Right lobe of liver (tissue), 6 donors: ENCODE data around the gene F13B. TPM values are rescaled to one million over a fixed set of nuclear protein-coding genes. Genes with fewer than 3 reads are reported as not detected.
"Not testable (repeated sequence)": the region's sequence is repeated elsewhere in the genome, so short reads cannot be mapped to it uniquely, and the experiment has no call there.

Experiments used
- ATAC-seq, 4 donors: fragments of 200-7000 bp; cut with Tn5 transposase; one replicate each; pipeline ENCODE4 v1.9.1; 2020; ENCODE audit warnings: mild to moderate bottlenecking in 4 of 4, moderate library complexity in 4 of 4
- DNase-seq, 3 donors: peaks; one replicate each; pipeline ENCODE4 v3.0.0-alpha.2; 2020
- H3K27ac ChIP-seq, 3 donors: fragments of 200-600 bp; one replicate each; pipeline ENCODE4 v1.8.0; 2022
- H3K27me3 ChIP-seq, 2 donors: fragments of 200-600 bp; one replicate each; pipeline ENCODE4 v1.8.0; 2022
- H3K36me3 ChIP-seq, 4 donors: fragments of 200-600 bp; sonication (generic) in 1 of 4; one replicate each; pipeline versions ENCODE4 v1.5.1 to v1.8.0; 2017 to 2022; ENCODE audit warnings: control low read depth in 1 of 4
- H3K4me1 ChIP-seq, 4 donors: fragments of 200-600 bp; sonication (generic) in 1 of 4; one replicate each; pipeline versions ENCODE4 v1.5.1 to v1.8.0; 2017 to 2022; ENCODE audit warnings: control low read depth in 1 of 4
- H3K4me3 ChIP-seq, 3 donors: fragments of 200-600 bp; one replicate each; pipeline ENCODE4 v1.8.0; 2022
- H3K9me3 ChIP-seq, 4 donors: fragments of 200-600 bp; sonication (generic) in 1 of 4; one replicate each; pipeline versions ENCODE4 v1.5.1 to v1.8.0; 2017 to 2022; ENCODE audit warnings: control low read depth in 1 of 4
- CTCF ChIP-seq, 4 donors: fragments of 200-600 bp in 3 of 4; fragments of 450-650 bp in 1 of 4; IDR thresholded peaks; one replicate each; pipeline versions ENCODE4 v1.5.1 to v1.8.0; 2016 to 2022; ENCODE audit warnings: antibody characterized with exemption in 4 of 4, mild to moderate bottlenecking in 2 of 4
- POLR2A ChIP-seq: fragments of 450-650 bp; IDR thresholded peaks from one replicate; pipeline ENCODE4 v1.6.1; 2017; ENCODE audit warnings: antibody characterized with exemption, mild to moderate bottlenecking
- WGBS: methylation state at CpG from one replicate; pipeline ENCODE4 v1.1.6; 2018; ENCODE audit warnings: low coverage, low lambda C conversion rate; ENCODE audit not compliant: insufficient coverage; ENCODE audit errors: missing lambda C conversion rate; 5-methylcytosine and 5-hydroxymethylcytosine counted together
- intact Hi-C, 2 donors: fragments of 100-400 bp; cut with DNase I; formaldehyde crosslinking; loops; one replicate each; pipeline versions ENCODE4 v1.11.2 to v1.14.1; 2022
- total RNA-seq, 6 experiments: library from RNA; depleted of rRNA in 2 of 6; stranded (reverse); fragments of >200 nt in 2 of 6; fragmentation: NEBNext Ultra II Directional in 3 of 6; extraction: Animal tissue kit (Norgen Biotek cat#: 25700) in 3 of 6; gene quantifications; one replicate each; pipeline versions ENCODE4 v1.1.0 to v1.2.4, GENCODE V29; 2016 to 2023
- donor health status: DM: no; HTN: yes; CAD: no.
- donor health status: DM: no; HTN: no; CAD: no.
- donor health status: DM: no; HTN: no; CAD: no.
- donor health status: DM: no; HTN: yes; CAD: no.
- donor health status: DM: no; HTN: yes; CAD: no.

F13B gene
- total RNA-seq, 6 experiments from 2014 or later: 20.2 to 143 (median 45.3) TPM

- Histone ChIP-seq H3K4me1 (no peaks in the 10 kb centered on the region), H3K9me3 (no peaks in the 10 kb centered on the region), H3K27me3 (no peaks in the 10 kb centered on the region), H3K27ac (no peak overlapping the region), H3K36me3 (no peaks in the 10 kb centered on the region), H3K4me3 (no peak overlapping the region)
- no peak for ATAC-seq
- WGBS: 93% methylated on average over 3 of the region's 3 CpGs
- TF ChIP-seq POLR2A (no peak), CTCF (IDR thresholded peaks at IDR 0.05) (no peak)
- intact Hi-C loops: no loop called here
- DNase-seq: no peak
These were observed 34.9 kb upstream of the F13B start for GRCh38 chr1:197101978-197102377.

GRCh38 chr1:197100677-197101076 is 33.6 kb upstream of the F13B start:
- Histone ChIP-seq H3K9me3 (no peaks in the 10 kb centered on the region), H3K4me1 (no peaks in the 10 kb centered on the region), H3K27ac (no peak overlapping the region), H3K36me3 (no peaks in the 10 kb centered on the region), H3K27me3 (no peaks in the 10 kb centered on the region), H3K4me3 (no peak overlapping the region)
- no peak for DNase-seq
- 75% methylated on average over 3 of the region's 3 CpGs for WGBS
- no peak for TF ChIP-seq CTCF (IDR thresholded peaks at IDR 0.05)
- TF ChIP-seq POLR2A: no peak
- ATAC-seq: no peak
- intact Hi-C loops: no loop called here

- no peak for ATAC-seq
- no peaks in the 10 kb centered on the region for H3K36me3 ChIP-seq
- no peak overlapping the region for H3K27ac ChIP-seq
- TF ChIP-seq POLR2A (no peak), CTCF (IDR thresholded peaks at IDR 0.05) (no peak)
- DNase-seq: no peak
- intact Hi-C loops: no loop called here
- no peaks in the 10 kb centered on the region for H3K27me3 ChIP-seq
- no peak overlapping the region for H3K4me3 ChIP-seq
- H3K9me3 ChIP-seq: no peaks in the 10 kb centered on the region
- no peaks in the 10 kb centered on the region for H3K4me1 ChIP-seq
These were observed 32.4 kb upstream of the F13B start for GRCh38 chr1:197099444-197099843.

- DNase-seq, H3K4me3 ChIP-seq, ATAC-seq, H3K27ac ChIP-seq, H3K27me3 ChIP-seq, H3K36me3 ChIP-seq, H3K4me1 ChIP-seq, H3K9me3 ChIP-seq, intact Hi-C loops: not testable (repeated sequence)
- 97% methylated on average over 2 of the region's 2 CpGs for WGBS
These were observed 29.9 kb upstream of the F13B start for GRCh38 chr1:197096971-197097370.

GRCh38 chr1:197096137-197096536 is 29.1 kb upstream of the F13B start:
- Histone ChIP-seq H3K9me3 (no peaks in the 10 kb centered on the region), H3K27me3 (no peaks in the 10 kb centered on the region), H3K36me3 (no peaks in the 10 kb centered on the region), H3K4me1 (no peaks in the 10 kb centered on the region), H3K27ac (no peak overlapping the region), H3K4me3 (no peak overlapping the region)
- no peak for ATAC-seq
- TF ChIP-seq CTCF (IDR thresholded peaks at IDR 0.05) (no peak), POLR2A (no peak)
- intact Hi-C loops: no loop called here
- DNase-seq: no peak
- WGBS: 80% methylated on average over 1 of the region's 1 CpG
